Limb (tissue), 2 donors: ENCODE measurements around the gene ANKRD12.
"Not testable (repeated sequence)": the region's sequence is repeated elsewhere in the genome, so short reads cannot be mapped to it uniquely, and the experiment has no call there.

Experiments used
- DNase-seq, 2 donors: peaks; one replicate each; pipeline ENCODE4 v3.0.0-alpha.2; 2016; ENCODE audit errors: extremely low spot score in 2 of 2

ANKRD12 gene

GRCh38 chr18:9136315-9137155, at the start of gene ANKRD12:
Gene ANKRD12, plus strand, starts transcription at chr18:9136781. Its CDS starts 45,652 bp downstream, at chr18:9182433.
- peak; percentile 95 to 98 for DNase-seq

GRCh38 chr18:9087144-9087543, 49.4 kb upstream of the ANKRD12 start:
- no peak for DNase-seq

- no peak for DNase-seq
Measured at GRCh38 chr18:9088252-9088651, 48.3 kb upstream of the ANKRD12 start.

GRCh38 chr18:9088727-9089126, 47.9 kb upstream of the ANKRD12 start:
- not testable (repeated sequence) for DNase-seq

GRCh38 chr18:9090578-9090977, 46.0 kb upstream of the ANKRD12 start:
- no peak for DNase-seq

GRCh38 chr18:9091066-9091476, 45.5 kb upstream of the ANKRD12 start:
- DNase-seq: no peak

- no peak for DNase-seq
Measured at GRCh38 chr18:9092665-9093064, 43.9 kb upstream of the ANKRD12 start.

GRCh38 chr18:9093109-9093508, 43.5 kb upstream of the ANKRD12 start:
- not testable (repeated sequence) for DNase-seq

GRCh38 chr18:9094307-9095226, 42.0 kb upstream of the ANKRD12 start:
- DNase-seq: no peak

- DNase-seq: no peak
Measured at GRCh38 chr18:9095297-9096006, 41.1 kb upstream of the ANKRD12 start.

GRCh38 chr18:9096007-9096371, 40.6 kb upstream of the ANKRD12 start:
- DNase-seq: no peak

- DNase-seq: no peak
Measured at GRCh38 chr18:9096685-9097084, 39.9 kb upstream of the ANKRD12 start.

GRCh38 chr18:9097349-9097748, 39.2 kb upstream of the ANKRD12 start:
- no peak for DNase-seq

- DNase-seq: no peak
Measured at GRCh38 chr18:9100796-9101195, 35.8 kb upstream of the ANKRD12 start.

- peak in 1 of 2 donors; percentile 46 for DNase-seq
Measured at GRCh38 chr18:9101730-9102507, 34.7 kb upstream of the ANKRD12 start.

- DNase-seq: peak; percentile 96 to 99
Measured at GRCh38 chr18:9102508-9103375, 33.8 kb upstream of the ANKRD12 start, which contains the start of gene NDUFV2. Gene NDUFV2, plus strand, starts transcription at chr18:9102699. Its CDS starts 45 bp downstream, at chr18:9102744.

- peak in 1 of 2 donors; percentile 45 for DNase-seq
Measured at GRCh38 chr18:9103376-9103873, 33.2 kb upstream of the ANKRD12 start.

- DNase-seq: no peak
Measured at GRCh38 chr18:9104244-9104901, 32.2 kb upstream of the ANKRD12 start.

GRCh38 chr18:9105420-9105819, 31.2 kb upstream of the ANKRD12 start:
- no peak for DNase-seq
